Immature natural killer cell (primary cell): ENCODE data around the gene CD109. TPM values are rescaled to one million over a fixed set of nuclear protein-coding genes. Genes with fewer than 3 reads are reported as not detected.
"Not testable (repeated sequence)": the region's sequence is repeated elsewhere in the genome, so short reads cannot be mapped to it uniquely, and the experiment has no call there.

ENCODE experiments used
- DNase-seq, 3 donors: peaks; one replicate each; pipeline ENCODE4 v3.0.0; 2022; ENCODE audit warnings: mixed read lengths in 1 of 3
- H3K27ac Mint-ChIP-seq, 6 donors: one replicate each; pipeline ENCODE4 v1.8.0; 2020; ENCODE audit warnings: mixed read lengths in 6 of 6, mild to moderate bottlenecking in 5 of 6, inconsistent platforms in 4 of 6, moderate library complexity in 3 of 6
- H3K27me3 Mint-ChIP-seq, 3 donors: one replicate each; pipeline ENCODE4 v1.8.0; 2020 to 2021; ENCODE audit warnings: low read depth in 3 of 3, mild to moderate bottlenecking in 3 of 3, mixed read lengths in 3 of 3, moderate library complexity in 3 of 3, inconsistent platforms in 1 of 3
- H3K36me3 Mint-ChIP-seq, 3 donors: one replicate each; pipeline ENCODE4 v1.8.0; 2020; ENCODE audit warnings: mixed read lengths in 3 of 3, inconsistent platforms in 2 of 3, mild to moderate bottlenecking in 2 of 3
- H3K4me1 Mint-ChIP-seq, 2 donors: one replicate each; pipeline ENCODE4 v1.8.0; 2020; ENCODE audit warnings: inconsistent platforms in 2 of 2, mild to moderate bottlenecking in 2 of 2, mixed read lengths in 2 of 2, moderate library complexity in 1 of 2
- H3K4me3 Mint-ChIP-seq, 5 donors: one replicate each; pipeline ENCODE4 v1.8.0; 2020; ENCODE audit warnings: mild to moderate bottlenecking in 5 of 5, mixed read lengths in 5 of 5, inconsistent platforms in 3 of 5, moderate library complexity in 3 of 5
- H3K9me3 Mint-ChIP-seq, 6 donors: one replicate each; pipeline ENCODE4 v1.8.0; 2020; ENCODE audit warnings: mild to moderate bottlenecking in 6 of 6, mixed read lengths in 6 of 6, inconsistent platforms in 4 of 6, moderate library complexity in 3 of 6
- polyA plus RNA-seq, 3 donors: library from polyadenylated mRNA; unstranded; fragments of 300-500 nt; fragmentation: Illumina TruSeq; gene quantifications; one replicate each; pipeline ENCODE4 v1.2.3, GENCODE V29; 2021

CD109 gene
- polyA plus RNA-seq, 3 donors from 2014 or later = 0.04 to 0.09 TPM; not detected in 1

GRCh38 chr6:73667798-73668197 lies 28.2 kb upstream of the CD109 start:
- Mint-ChIP-seq H3K4me1 (no peaks in the 10 kb centered on the region), H3K9me3 (no peaks in the 10 kb centered on the region), H3K36me3 (no peaks in the 10 kb centered on the region), H3K4me3 (no peak overlapping the region), H3K27me3 (peaks cover 3 to 5% (median 3%) of the 10 kb centered on the region in 3 donors), H3K27ac (no peak overlapping the region)
- no peak for DNase-seq

- H3K4me1 Mint-ChIP-seq = no peaks in the 10 kb centered on the region
- H3K4me3 Mint-ChIP-seq = no peak overlapping the region
- DNase-seq = no peak
- no peaks in the 10 kb centered on the region for H3K36me3 Mint-ChIP-seq
- no peak overlapping the region for H3K27ac Mint-ChIP-seq
- peaks cover 3 to 5% (median 3%) of the 10 kb centered on the region in 3 donors for H3K27me3 Mint-ChIP-seq
- no peaks in the 10 kb centered on the region for H3K9me3 Mint-ChIP-seq
These were observed 27.0 kb upstream of the CD109 start for GRCh38 chr6:73669005-73669404.

GRCh38 chr6:73671911-73672685 lies 23.9 kb upstream of the CD109 start:
- no peak overlapping the region for H3K27ac Mint-ChIP-seq
- DNase-seq = no peak
- no peaks in the 10 kb centered on the region for H3K9me3 Mint-ChIP-seq
- no peak overlapping the region for H3K4me3 Mint-ChIP-seq
- H3K36me3 Mint-ChIP-seq = no peaks in the 10 kb centered on the region
- no peaks in the 10 kb centered on the region for H3K4me1 Mint-ChIP-seq
- peaks cover 0 to 8% (median 4%) of the 10 kb centered on the region in 3 donors for H3K27me3 Mint-ChIP-seq

GRCh38 chr6:73675466-73676098 lies 20.4 kb upstream of the CD109 start:
- no peak overlapping the region for H3K27ac Mint-ChIP-seq

GRCh38 chr6:73679009-73679408 lies 17.0 kb upstream of the CD109 start:
- Mint-ChIP-seq H3K27me3 (peaks cover 0 to 11% (median 8%) of the 10 kb centered on the region in 3 donors), H3K9me3 (peaks cover 0 to 7% (median 4%) of the 10 kb centered on the region in 6 donors), H3K4me3 (no peak overlapping the region), H3K4me1 (no peaks in the 10 kb centered on the region), H3K36me3 (peaks cover 0 to 7% (median 5%) of the 10 kb centered on the region in 3 donors), H3K27ac (no peak overlapping the region)
- DNase-seq = no peak

More at GRCh38 chr6:73675466-73676098, 20.4 kb upstream of the CD109 start:
- Mint-ChIP-seq H3K36me3 (no peaks in the 10 kb centered on the region), H3K4me3 (no peak overlapping the region), H3K4me1 (no peaks in the 10 kb centered on the region), H3K27me3 (peaks cover 0 to 10% (median 6%) of the 10 kb centered on the region in 3 donors), H3K9me3 (no peaks in the 10 kb centered on the region)
- peak; percentile 54 to 63 (median 59) for DNase-seq

- H3K27me3 Mint-ChIP-seq = peaks cover 0 to 17% (median 8%) of the 10 kb centered on the region in 3 donors
- not testable (repeated sequence) for H3K4me3 Mint-ChIP-seq, H3K9me3 Mint-ChIP-seq, H3K4me1 Mint-ChIP-seq, H3K36me3 Mint-ChIP-seq, H3K27ac Mint-ChIP-seq, DNase-seq
These were observed 16.2 kb upstream of the CD109 start for GRCh38 chr6:73679846-73680245.

- DNase-seq = no peak
- peaks cover 0 to 19% (median 8%) of the 10 kb centered on the region in 3 donors for H3K27me3 Mint-ChIP-seq
- H3K9me3 Mint-ChIP-seq = peaks cover 0 to 7% (median 4%) of the 10 kb centered on the region in 6 donors
- H3K4me1 Mint-ChIP-seq = no peaks in the 10 kb centered on the region
- H3K36me3 Mint-ChIP-seq = peaks cover 0 to 7% (median 5%) of the 10 kb centered on the region in 3 donors
- H3K4me3 Mint-ChIP-seq = no peak overlapping the region
- no peak overlapping the region for H3K27ac Mint-ChIP-seq
These were observed 15.6 kb upstream of the CD109 start for GRCh38 chr6:73680289-73680918.

- H3K9me3 Mint-ChIP-seq, H3K4me3 Mint-ChIP-seq, DNase-seq, H3K27ac Mint-ChIP-seq, H3K36me3 Mint-ChIP-seq, H3K4me1 Mint-ChIP-seq: not testable (repeated sequence)
- H3K27me3 Mint-ChIP-seq = peaks cover 0 to 22% (median 4%) of the 10 kb centered on the region in 3 donors
These were observed 12.4 kb upstream of the CD109 start for GRCh38 chr6:73683574-73683973.

- Mint-ChIP-seq H3K27me3 (peaks cover 0 to 19% (median 0%) of the 10 kb centered on the region in 3 donors), H3K4me1 (no peaks in the 10 kb centered on the region), H3K27ac (no peak overlapping the region), H3K36me3 (peaks cover 0 to 6% (median 0%) of the 10 kb centered on the region in 3 donors), H3K4me3 (no peak overlapping the region), H3K9me3 (peaks cover 0 to 3% (median 1%) of the 10 kb centered on the region in 6 donors)
- no peak for DNase-seq
These were observed 7.7 kb upstream of the CD109 start for GRCh38 chr6:73688351-73688750.

GRCh38 chr6:73690056-73690455 lies 5.9 kb upstream of the CD109 start:
- H3K4me1 Mint-ChIP-seq = peaks cover 1 to 2% of the 10 kb centered on the region in 2 donors
- no peak overlapping the region for H3K27ac Mint-ChIP-seq
- DNase-seq = no peak
- H3K27me3 Mint-ChIP-seq = peaks cover 0 to 10% (median 2%) of the 10 kb centered on the region in 3 donors
- H3K4me3 Mint-ChIP-seq = no peak overlapping the region
- H3K36me3 Mint-ChIP-seq = no peaks in the 10 kb centered on the region
- no peaks in the 10 kb centered on the region for H3K9me3 Mint-ChIP-seq

GRCh38 chr6:73691512-73691911 lies 4.5 kb upstream of the CD109 start:
- DNase-seq = no peak
- Mint-ChIP-seq H3K27ac (no peak overlapping the region), H3K36me3 (no peaks in the 10 kb centered on the region), H3K27me3 (peaks cover 0 to 2% (median 0%) of the 10 kb centered on the region in 3 donors), H3K4me3 (no peak overlapping the region), H3K4me1 (peaks cover 8 to 14% of the 10 kb centered on the region in 2 donors), H3K9me3 (no peaks in the 10 kb centered on the region)

GRCh38 chr6:73694711-73695411 lies 1.1 kb upstream of the CD109 start:
- no peak for DNase-seq
- Mint-ChIP-seq H3K36me3 (no peaks in the 10 kb centered on the region), H3K27me3 (peaks cover 0 to 2% (median 0%) of the 10 kb centered on the region in 3 donors), H3K9me3 (peaks cover 0 to 2% (median 0%) of the 10 kb centered on the region in 6 donors), H3K4me3 (peak overlapping the region; percentile 75 to 82 (median 79)), H3K27ac (peak overlapping the region in 1 of 6 donors; percentile 2), H3K4me1 (peaks cover 11 to 26% of the 10 kb centered on the region in 2 donors)

GRCh38 chr6:73696966-73697655 lies 1.1 kb downstream of the CD109 start:
- H3K4me3 Mint-ChIP-seq = peak overlapping the region; percentile 44 to 84 (median 76)
- no peak for DNase-seq
- peaks cover 0 to 2% (median 0%) of the 10 kb centered on the region in 6 donors for H3K9me3 Mint-ChIP-seq
- peaks cover 11 to 26% of the 10 kb centered on the region in 2 donors for H3K4me1 Mint-ChIP-seq
- no peak overlapping the region for H3K27ac Mint-ChIP-seq
- H3K36me3 Mint-ChIP-seq = no peaks in the 10 kb centered on the region
- H3K27me3 Mint-ChIP-seq = peaks cover 0 to 2% (median 0%) of the 10 kb centered on the region in 3 donors
